ENCODE results near the gene CENPN.

- TF ChIP-seq FOXP2 (optimal IDR thresholded peaks at IDR 0.05; ENCODE audit: borderline replicate concordance, extremely low read depth, extremely low read length, insufficient read depth): no peak
- TF ChIP-seq SIN3A (IDR thresholded peaks at IDR 0.05; ENCODE audit: borderline replicate concordance, insufficient read depth, low read length): no peak
These were observed 42.7 kb upstream of the CENPN start for GRCh38 chr16:80964351-80964750.

All from PFSK-1 (cell line).